Endothelial cell of umbilical vein (primary cell): Measurements from ENCODE around the gene RASA4. TPM values are rescaled to one million over a fixed set of nuclear protein-coding genes. Genes with fewer than 3 reads are reported as not detected.
"Not testable (repeated sequence)": the region's sequence is repeated elsewhere in the genome, so short reads cannot be mapped to it uniquely, and the experiment has no call there.

Experiments used
- BruUV-seq: library from RNA; stranded (reverse); fragments of 400-500 nt; replicated peaks from 2 replicates; lab custom pipeline; 2021; lab: Mats Ljungman, UMichigan
- CTCF ChIA-PET: fragments of 300-600, 350-600 bp; sonication (Branson Sonifier 250); formaldehyde crosslinking; loops from one replicate; lab custom pipeline; 2021; ENCODE audit warnings: antibody characterized with exemption, inconsistent platforms; lab: Charles Lee
- POLR2A ChIA-PET: fragments of 300-600, 350-600 bp; sonication (Branson Sonifier 250); formaldehyde crosslinking; loops from one replicate; lab custom pipeline; 2021; ENCODE audit warnings: antibody characterized with exemption, inconsistent platforms; lab: Charles Lee
- DNase-seq: peaks from one replicate; pipeline ENCODE4 v3.0.0-alpha.2; 2011; ENCODE audit warnings: low read depth, low spot score
- FAIRE-seq: peaks from 2 replicates; lab custom pipeline; 2011; peaks lifted over from hg19 to GRCh38; lab: Jason Lieb, UNC
- H2AFZ ChIP-seq: 2 replicates; pipeline ENCODE4 v1.6.0; 2012; ENCODE audit warnings: low read depth, low read length, control low read depth, inconsistent platforms
- H3K27ac ChIP-seq: 2 replicates; pipeline ENCODE4 v1.5.1; 2011; ENCODE audit warnings: low read depth, mild to moderate bottlenecking, control low read depth, low read length, moderate library complexity; ENCODE audit not compliant: insufficient read depth
- H3K27me3 ChIP-seq, 2 experiments: 2 replicates each; pipeline versions ENCODE4 v1.6.0 to v1.6.1; 2011; ENCODE audit warnings: low read length in 2 of 2, mixed read lengths in 1 of 2; ENCODE audit not compliant: control insufficient read depth in 2 of 2, insufficient read depth in 2 of 2
- H3K36me3 ChIP-seq, 2 experiments: 2 replicates in 1 of 2; 3 replicates in 1 of 2; pipeline ENCODE4 v1.5.1; 2011; ENCODE audit warnings: low read length in 2 of 2, mild to moderate bottlenecking in 1 of 2, moderate library complexity in 1 of 2; ENCODE audit not compliant: control insufficient read depth in 2 of 2, insufficient read depth in 2 of 2; ENCODE audit errors: extremely low read depth in 1 of 2
- H3K4me1 ChIP-seq: 3 replicates; pipeline ENCODE4 v1.5.1; 2011; ENCODE audit warnings: mild to moderate bottlenecking, low read length; ENCODE audit not compliant: control insufficient read depth, insufficient read depth; ENCODE audit errors: extremely low read depth
- H3K4me2 ChIP-seq: 2 replicates; pipeline ENCODE4 v1.6.1; 2011; ENCODE audit warnings: low read length, control low read depth, mixed read lengths; ENCODE audit not compliant: insufficient read depth
- H3K4me3 ChIP-seq, 3 experiments: fragments of 200-600 bp in 1 of 3; sonication (generic), shearing (Covaris generic) in 1 of 3; replicated peaks in 1 of 3; 2 replicates each; pipeline ENCODE4 v1.5.1; 2011 to 2016; ENCODE audit warnings: control low read depth in 3 of 3, low read length in 3 of 3, mild to moderate bottlenecking in 2 of 3, inconsistent platforms in 1 of 3, low read depth in 1 of 3, moderate library complexity in 1 of 3; ENCODE audit not compliant: insufficient read depth in 1 of 3
- H3K79me2 ChIP-seq: 2 replicates; pipeline ENCODE4 v1.6.0; 2012; ENCODE audit warnings: low read length, inconsistent platforms; ENCODE audit not compliant: control insufficient read depth, insufficient read depth
- H3K9ac ChIP-seq: replicated peaks from 2 replicates; pipeline ENCODE3; 2011; ENCODE audit warnings: low read length, control low read depth; ENCODE audit not compliant: insufficient read depth; ENCODE audit errors: extremely low read depth
- H3K9me1 ChIP-seq: replicated peaks from 3 replicates; pipeline ENCODE4 v1.6.0; 2011; ENCODE audit warnings: mild to moderate bottlenecking, low read length; ENCODE audit not compliant: control insufficient read depth, insufficient read depth; ENCODE audit errors: extremely low read depth
- H3K9me3 ChIP-seq: replicated peaks from 2 replicates; pipeline ENCODE4 v1.5.1; 2012; ENCODE audit warnings: low read length, inconsistent platforms; ENCODE audit not compliant: control insufficient read depth, insufficient read depth
- H4K20me1 ChIP-seq: replicated peaks from 2 replicates; pipeline ENCODE3; 2011; ENCODE audit warnings: mild to moderate bottlenecking, low read length; ENCODE audit not compliant: control insufficient read depth, insufficient read depth; ENCODE audit errors: extremely low read depth
- dilution Hi-C: fragments of 300-500 bp; cut with MboI; formaldehyde crosslinking; loops from one replicate; pipeline ENCODE4 v1.15.0; 2019; ENCODE audit warnings: low sequenced_read_pairs; ENCODE audit not compliant: extremely low pct_ligation_motif_present
- intact Hi-C: fragments of 100-400 bp; cut with micrococcal nuclease; formaldehyde crosslinking; loops from one replicate; pipeline ENCODE4 v1.10.0; 2022
- polyA plus RNA-seq, 4 experiments: library from polyadenylated mRNA; depleted of rRNA in 3 of 4; stranded (reverse) in 3 of 4; unstranded in 1 of 4; fragments of >200 nt; gene quantifications; 2 replicates each; pipeline versions ENCODE4 v1.2.1 to v1.2.3, GENCODE V29; 2011 to 2012; ENCODE audit warnings: missing spikeins in 1 of 4
- total RNA-seq: library from RNA; stranded (reverse); gene quantifications from 2 replicates; pipeline ENCODE4 v1.2.3, GENCODE V29; 2021

Gene RASA4
- total and polyA plus RNA-seq, 2 donors (not counting 3 experiments of a cell fraction or from before 2014, with no cell fraction given), result 11.6 to 20.1 TPM

GRCh38 chr7:102542771-102543170 is 73.8 kb downstream of the RASA4 start:
- H3K4me2 ChIP-seq, H3K79me2 ChIP-seq, BruUV-seq, FAIRE-seq, dilution Hi-C loops, H3K4me1 ChIP-seq, DNase-seq, H3K9ac ChIP-seq, H3K27ac ChIP-seq, H3K4me3 ChIP-seq, CTCF ChIA-PET, H3K9me1 ChIP-seq, H3K27me3 ChIP-seq, H3K36me3 ChIP-seq, POLR2A ChIA-PET, H3K9me3 ChIP-seq, H4K20me1 ChIP-seq, H2AFZ ChIP-seq, intact Hi-C loops: not testable (repeated sequence)

GRCh38 chr7:102542083-102542482 is 74.5 kb downstream of the RASA4 start:
- H3K79me2 ChIP-seq, BruUV-seq, dilution Hi-C loops, H3K9me3 ChIP-seq, CTCF ChIA-PET, POLR2A ChIA-PET, intact Hi-C loops, H3K4me3 ChIP-seq, H3K9ac ChIP-seq, H3K9me1 ChIP-seq, H3K4me2 ChIP-seq, DNase-seq, H3K4me1 ChIP-seq, FAIRE-seq, H4K20me1 ChIP-seq, H3K27ac ChIP-seq, H3K27me3 ChIP-seq, H3K36me3 ChIP-seq, H2AFZ ChIP-seq: not testable (repeated sequence)

GRCh38 chr7:102540604-102541003 is 76.0 kb downstream of the RASA4 start:
- H3K27me3 ChIP-seq, intact Hi-C loops, FAIRE-seq, H3K36me3 ChIP-seq, H3K9me3 ChIP-seq, H3K9me1 ChIP-seq, dilution Hi-C loops, H3K79me2 ChIP-seq, H3K4me2 ChIP-seq, BruUV-seq, POLR2A ChIA-PET, H2AFZ ChIP-seq, CTCF ChIA-PET, H3K4me3 ChIP-seq, H3K27ac ChIP-seq, H3K4me1 ChIP-seq, H3K9ac ChIP-seq, H4K20me1 ChIP-seq, DNase-seq: not testable (repeated sequence)

- H3K27me3 ChIP-seq, H3K27ac ChIP-seq, H3K4me1 ChIP-seq, POLR2A ChIA-PET, H3K4me2 ChIP-seq, H3K36me3 ChIP-seq, H3K79me2 ChIP-seq, H4K20me1 ChIP-seq, BruUV-seq, H3K4me3 ChIP-seq, H2AFZ ChIP-seq, dilution Hi-C loops, H3K9me1 ChIP-seq, H3K9me3 ChIP-seq, CTCF ChIA-PET, intact Hi-C loops, H3K9ac ChIP-seq, FAIRE-seq: not testable (repeated sequence)
- DNase-seq, result peak; percentile 7
Measured at GRCh38 chr7:102535062-102535615, 81.4 kb downstream of the RASA4 start.
